Liver (tissue), 9 donors: ENCODE measurements around the gene RASGRF2. TPM values are rescaled to one million over a fixed set of nuclear protein-coding genes. Genes with fewer than 3 reads are reported as not detected.

Experiments
- DNase-seq: peaks from one replicate; pipeline ENCODE4 v3.0.0-alpha.2; 2017; ENCODE audit warnings: low spot score
- H3K27ac ChIP-seq, 2 donors: one replicate each; pipeline ENCODE4 v1.7.0; 2013; ENCODE audit warnings: inconsistent platforms in 2 of 2, low read length in 2 of 2, control low read depth in 1 of 2, low read depth in 1 of 2, mild to moderate bottlenecking in 1 of 2
- H3K27me3 ChIP-seq, 4 donors: one replicate each; pipeline versions ENCODE4 v1.6.1 to v1.7.0; 2013; ENCODE audit warnings: low read length in 3 of 4, inconsistent platforms in 1 of 4, mild to moderate bottlenecking in 1 of 4, moderate library complexity in 1 of 4; ENCODE audit not compliant: control insufficient read depth in 4 of 4, insufficient read depth in 4 of 4
- H3K36me3 ChIP-seq, 4 donors: one replicate each; pipeline versions ENCODE4 v1.6.1 to v1.7.0; 2013; ENCODE audit warnings: low read length in 3 of 4, mild to moderate bottlenecking in 3 of 4, low read depth in 1 of 4, moderate library complexity in 1 of 4; ENCODE audit not compliant: control insufficient read depth in 4 of 4, insufficient read depth in 3 of 4
- H3K4me1 ChIP-seq, 4 donors: one replicate each; pipeline versions ENCODE4 v1.6.1 to v1.7.0; 2013; ENCODE audit warnings: low read length in 3 of 4, mild to moderate bottlenecking in 3 of 4, moderate library complexity in 1 of 4; ENCODE audit not compliant: control insufficient read depth in 4 of 4, insufficient read depth in 4 of 4
- H3K4me3 ChIP-seq, 3 donors: one replicate each; pipeline versions ENCODE4 v1.6.1 to v1.7.0; 2013; ENCODE audit warnings: low read length in 3 of 3, control low read depth in 1 of 3, low read depth in 1 of 3, mild to moderate bottlenecking in 1 of 3
- H3K9ac ChIP-seq, 2 donors: one replicate each; pipeline ENCODE4 v1.7.0; 2013; ENCODE audit warnings: low read length in 2 of 2, mild to moderate bottlenecking in 2 of 2, moderate library complexity in 2 of 2, control low read depth in 1 of 2, low read depth in 1 of 2
- H3K9me3 ChIP-seq, 4 donors: one replicate each; pipeline versions ENCODE4 v1.6.1 to v1.7.0; 2013; ENCODE audit warnings: low read length in 3 of 4; ENCODE audit not compliant: control insufficient read depth in 4 of 4
- CTCF ChIP-seq: fragments of 150-350 bp; IDR thresholded peaks from 2 replicates; pipeline ENCODE4 v1.5.1; 2017; ENCODE audit warnings: improper control_type of control experiment, low read depth, low read length; ENCODE audit not compliant: missing input control
- EGR1 ChIP-seq, 2 donors: IDR thresholded peaks; 2 replicates each; pipeline ENCODE4 v1.6.1; 2016 to 2018; ENCODE audit warnings: antibody characterized with exemption in 2 of 2, low read depth in 2 of 2
- FOXA1 ChIP-seq: IDR thresholded peaks from 2 replicates; pipeline ENCODE4 v1.6.1; 2016; ENCODE audit warnings: antibody characterized with exemption
- FOXA2 ChIP-seq: IDR thresholded peaks from 2 replicates; pipeline ENCODE4 v1.6.1; 2016; ENCODE audit warnings: antibody characterized with exemption
- GABPA ChIP-seq, 2 donors: IDR thresholded peaks in 1 of 2; conservative IDR thresholded peaks in 1 of 2; 2 replicates each; pipeline ENCODE4 v1.6.1; 2016; ENCODE audit warnings: antibody characterized with exemption in 2 of 2, mild to moderate bottlenecking in 1 of 2, moderate library complexity in 1 of 2
- HNF4A ChIP-seq, 2 donors: conservative IDR thresholded peaks; 2 replicates each; pipeline ENCODE4 v1.6.1; 2016; ENCODE audit warnings: antibody characterized with exemption in 2 of 2, mild to moderate bottlenecking in 2 of 2
- HNF4G ChIP-seq: IDR thresholded peaks from 2 replicates; pipeline ENCODE4 v1.6.1; 2016; ENCODE audit warnings: antibody characterized with exemption
- JUND ChIP-seq, 2 donors: IDR thresholded peaks; 2 replicates each; pipeline ENCODE4 v1.6.1; 2016; ENCODE audit warnings: antibody characterized with exemption in 2 of 2
- MAX ChIP-seq: IDR thresholded peaks from 2 replicates; pipeline ENCODE4 v1.6.1; 2016; ENCODE audit warnings: antibody characterized with exemption
- NR2F2 ChIP-seq: IDR thresholded peaks from 2 replicates; pipeline ENCODE4 v1.6.1; 2016; ENCODE audit warnings: antibody characterized with exemption
- RAD21 ChIP-seq, 2 donors: IDR thresholded peaks; 2 replicates each; pipeline ENCODE4 v1.6.1; 2016; ENCODE audit warnings: antibody characterized with exemption in 2 of 2, mild to moderate bottlenecking in 2 of 2
- REST ChIP-seq: IDR thresholded peaks from 2 replicates; pipeline ENCODE4 v1.6.1; 2016; ENCODE audit warnings: antibody characterized with exemption, mild to moderate bottlenecking
- RXRA ChIP-seq, 2 donors: IDR thresholded peaks; 2 replicates each; pipeline ENCODE4 v1.6.1; 2017 to 2018; ENCODE audit warnings: antibody characterized with exemption in 2 of 2, mild to moderate bottlenecking in 1 of 2
- SP1 ChIP-seq: IDR thresholded peaks from 2 replicates; pipeline ENCODE4 v1.6.1; 2018; ENCODE audit warnings: antibody characterized with exemption, mild to moderate bottlenecking
- TAF1 ChIP-seq: conservative IDR thresholded peaks from 2 replicates; pipeline ENCODE4 v1.6.1; 2016; ENCODE audit warnings: antibody characterized with exemption, mild to moderate bottlenecking
- YY1 ChIP-seq: IDR thresholded peaks from 2 replicates; pipeline ENCODE4 v1.6.1; 2016; ENCODE audit warnings: antibody characterized with exemption, mild to moderate bottlenecking
- ZBTB33 ChIP-seq: IDR thresholded peaks from 2 replicates; pipeline ENCODE4 v1.6.1; 2016; ENCODE audit warnings: antibody characterized with exemption
- WGBS: extraction: QIAGEN DNeasy Blood & Tissue Kit; methylation state at CpG from one replicate; pipeline ENCODE4 v1.1.7; 2013; 5-methylcytosine and 5-hydroxymethylcytosine counted together
- polyA plus RNA-seq, 2 donors: library from polyadenylated mRNA; stranded (reverse) in 1 of 2; unstranded in 1 of 2; fragments of 200-250 nt in 1 of 2; fragments of >200 nt in 1 of 2; fragmentation: Nextera tagmentation in 1 of 2; extraction: Ambion mirVana in 1 of 2; gene quantifications; one replicate each; pipeline versions ENCODE4 v1.2.1 to v1.2.3, GENCODE V29; 2013 to 2015
- total RNA-seq, 2 donors: library from RNA; depleted of rRNA; stranded (reverse); fragments of >200 nt; gene quantifications; one replicate each; pipeline ENCODE4 v1.2.3, GENCODE V29; 2014
- TF ChIP-seq, protein P1 (sequence below): IDR thresholded peaks from 2 replicates; pipeline ENCODE4 v1.6.1; 2016; ENCODE audit warnings: antibody characterized with exemption
- donor health status: healthy.
- donor health status: healthy.
- donor health status: healthy.
- donor health status: healthy.
- donor health status: healthy.

Gene RASGRF2
- total and polyA plus RNA-seq, 4 donors = 0.12 to 3.3 (median 0.23) TPM

DNA sequence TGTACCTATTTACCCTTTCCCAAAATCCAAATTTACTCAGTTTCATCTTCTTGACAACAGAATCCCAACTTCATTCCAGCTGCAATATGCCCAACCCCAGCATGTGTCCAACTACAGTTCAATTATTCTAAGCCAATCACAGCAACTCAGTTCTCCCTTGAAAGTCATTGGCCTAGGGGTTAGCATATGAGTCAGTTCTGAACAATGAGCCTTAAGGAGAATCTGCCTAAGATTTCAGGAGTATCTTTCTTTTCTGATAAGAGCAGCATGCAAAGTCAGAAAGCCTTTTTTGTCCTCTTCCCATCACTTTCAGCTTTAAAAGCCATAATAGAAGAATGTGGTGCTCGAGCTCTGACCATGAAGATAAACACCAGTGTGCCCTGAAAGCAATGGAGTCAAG is 44.4 kb upstream of the RASGRF2 start:
- H3K9me3 ChIP-seq = peaks cover 0 to 3% (median under 1%) of the 10 kb centered on the region in 4 donors
- 95% methylated on average over 1 of the region's 1 CpG for WGBS
- H3K36me3 ChIP-seq = peaks cover 0 to 2% (median 0%) of the 10 kb centered on the region in 4 donors
- no peak for DNase-seq
- H3K4me3 ChIP-seq = no peak overlapping the region
- no peak overlapping the region for H3K9ac ChIP-seq
- no peaks in the 10 kb centered on the region for H3K27me3 ChIP-seq
- no peak for TF ChIP-seq MAX
- no peak overlapping the region for H3K27ac ChIP-seq
- H3K4me1 ChIP-seq = no peaks in the 10 kb centered on the region

DNA sequence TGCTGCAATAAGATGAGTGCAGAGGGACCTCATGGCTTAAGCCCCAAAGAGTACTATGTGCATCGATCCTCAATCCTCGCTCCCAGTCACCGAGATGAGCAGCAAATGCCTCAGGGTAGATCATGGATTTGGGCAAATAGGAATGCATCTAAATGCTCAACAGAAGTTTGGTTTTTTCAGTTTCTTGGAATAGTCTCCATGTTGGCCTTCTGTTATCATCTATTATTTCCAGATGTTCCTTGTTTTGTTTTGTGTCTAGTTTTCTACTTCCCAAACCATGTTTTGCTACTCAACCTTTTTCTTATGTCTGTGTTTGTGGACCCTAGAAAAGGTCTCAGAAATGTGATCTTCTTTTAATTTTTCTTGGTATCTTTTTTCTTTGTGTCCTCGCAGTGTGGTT is 43.5 kb upstream of the RASGRF2 start:
- peaks cover 0 to 2% (median 0%) of the 10 kb centered on the region in 4 donors for H3K36me3 ChIP-seq
- DNase-seq = no peak
- H3K27me3 ChIP-seq = no peaks in the 10 kb centered on the region
- no peaks in the 10 kb centered on the region for H3K4me1 ChIP-seq
- H3K9ac ChIP-seq = no peak overlapping the region
- H3K9me3 ChIP-seq = peaks cover 0 to 3% (median under 1%) of the 10 kb centered on the region in 4 donors
- WGBS = 93% methylated on average over 4 of the region's 4 CpGs
- TF ChIP-seq ZBTB33 (no peak), RAD21 (IDR thresholded peaks at IDR 0.05) (no peak), SP1 (no peak), HNF4G (no peak), YY1 (no peak)
- H3K27ac ChIP-seq = no peak overlapping the region
- no peak overlapping the region for H3K4me3 ChIP-seq

DNA sequence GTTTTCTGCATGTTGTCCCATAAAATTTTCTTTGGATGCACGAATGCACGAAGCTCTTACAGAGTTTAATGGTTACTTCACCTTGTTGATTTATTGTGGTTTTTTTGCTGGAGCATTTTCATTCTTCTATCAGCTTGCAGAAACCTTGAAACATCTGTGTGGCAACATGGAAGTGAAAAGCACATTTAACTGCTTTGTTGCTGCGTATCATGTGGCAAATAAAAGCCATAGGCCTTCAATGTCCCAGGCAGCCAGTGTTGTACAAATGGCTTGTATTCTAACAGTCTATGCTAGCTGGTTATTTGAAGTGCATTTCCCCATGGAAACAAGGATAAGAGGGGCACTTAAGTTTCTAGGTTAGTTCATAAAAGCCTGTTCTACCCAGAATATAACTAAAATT is 42.5 kb upstream of the RASGRF2 start:
- DNase-seq = no peak

More for the DNA sequence above, 42.5 kb upstream of the RASGRF2 start:
- H3K9ac ChIP-seq = no peak overlapping the region
- H3K4me1 ChIP-seq = no peaks in the 10 kb centered on the region
- H3K36me3 ChIP-seq = no peaks in the 10 kb centered on the region
- H3K4me3 ChIP-seq = no peak overlapping the region
- 90% methylated on average over 3 of the region's 3 CpGs for WGBS
- no peaks in the 10 kb centered on the region for H3K9me3 ChIP-seq
- no peak for TF ChIP-seq ZBTB33
- TF ChIP-seq CTCF = no peak
- no peak for TF ChIP-seq YY1
- no peak for TF ChIP-seq RAD21 (IDR thresholded peaks at IDR 0.05)
- no peak for TF ChIP-seq EGR1 (IDR thresholded peaks at IDR 0.05; ENCODE audit: low read depth in 2 of 2)
- TF ChIP-seq RXRA (IDR thresholded peaks at IDR 0.05) = no peak
- TF ChIP-seq HNF4A (conservative IDR thresholded peaks at IDR 0.05) = no peak
- no peak for TF ChIP-seq REST
- TF ChIP-seq GABPA (IDR thresholded peaks at IDR 0.05 in 1 of 2, conservative IDR thresholded peaks at IDR 0.05 in 1 of 2) = no peak
- no peak for TF ChIP-seq TAF1
- no peak for TF ChIP-seq NR2F2
- no peak for TF ChIP-seq FOXA1
- TF ChIP-seq FOXA2 = no peak
- TF ChIP-seq SP1 = no peak
- TF ChIP-seq, protein P1, sequence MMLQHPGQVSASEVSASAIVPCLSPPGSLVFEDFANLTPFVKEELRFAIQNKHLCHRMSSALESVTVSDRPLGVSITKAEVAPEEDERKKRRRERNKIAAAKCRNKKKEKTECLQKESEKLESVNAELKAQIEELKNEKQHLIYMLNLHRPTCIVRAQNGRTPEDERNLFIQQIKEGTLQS = no peak
- TF ChIP-seq MAX = no peak
- no peak for TF ChIP-seq JUND (IDR thresholded peaks at IDR 0.05)
- no peak for TF ChIP-seq HNF4G
- H3K27me3 ChIP-seq = no peaks in the 10 kb centered on the region
- no peak overlapping the region for H3K27ac ChIP-seq
